HG03558 (cell line): ENCODE data around the gene TSPAN15.
"Not testable (repeated sequence)": the region's sequence is repeated elsewhere in the genome, so short reads cannot be mapped to it uniquely, and the experiment has no call there.

ENCODE experiments used
- ATAC-seq: cut with Tn5 transposase; IDR thresholded peaks from one replicate; pipeline ENCODE4 v1.9.1; 2021; ENCODE audit warnings: moderate number of reproducible peaks; ENCODE audit not compliant: unreplicated experiment; ENCODE audit errors: extremely low read depth

Gene TSPAN15

DNA sequence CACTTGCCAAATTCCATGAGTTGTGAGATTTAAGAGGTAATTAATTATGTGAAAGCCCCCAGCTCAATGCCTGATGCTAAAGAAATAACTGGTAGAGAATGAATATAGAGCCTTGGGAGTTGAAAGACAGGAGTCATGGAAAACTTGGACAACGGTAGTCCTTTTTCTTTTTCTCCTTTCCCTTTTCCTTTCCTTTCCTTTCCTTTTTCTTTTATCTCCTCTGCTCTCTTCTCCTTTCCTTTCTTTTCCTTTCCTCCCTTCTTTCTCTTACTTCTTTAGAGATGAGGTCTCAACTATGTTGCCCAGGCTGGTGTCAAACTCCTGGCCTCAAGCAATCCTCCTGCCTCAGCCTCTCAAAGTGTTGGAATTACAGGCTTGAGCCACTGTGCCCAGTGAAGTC is 7.9 kb upstream of the TSPAN15 start:
- ATAC-seq, result no peak

DNA sequence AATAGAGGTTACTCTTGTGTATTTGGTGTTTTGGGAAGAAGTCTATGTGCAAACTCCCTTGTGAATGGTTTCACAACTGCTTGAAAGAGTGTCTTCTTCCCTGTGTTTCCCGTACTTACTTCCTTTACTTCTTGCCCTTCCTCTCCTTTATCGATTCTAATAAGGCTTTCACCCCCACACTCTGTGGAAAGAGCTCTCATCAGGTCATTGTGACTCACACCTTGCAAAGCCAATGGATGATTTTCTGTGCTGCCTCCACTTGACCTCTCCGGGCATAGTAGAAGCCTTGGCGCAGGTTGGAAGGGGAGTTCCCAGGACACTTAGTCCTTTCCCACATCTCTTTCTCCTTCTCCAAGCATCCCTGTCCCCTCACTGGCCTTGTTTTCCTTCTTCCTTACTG is 6.2 kb upstream of the TSPAN15 start:
- ATAC-seq, result no peak

DNA sequence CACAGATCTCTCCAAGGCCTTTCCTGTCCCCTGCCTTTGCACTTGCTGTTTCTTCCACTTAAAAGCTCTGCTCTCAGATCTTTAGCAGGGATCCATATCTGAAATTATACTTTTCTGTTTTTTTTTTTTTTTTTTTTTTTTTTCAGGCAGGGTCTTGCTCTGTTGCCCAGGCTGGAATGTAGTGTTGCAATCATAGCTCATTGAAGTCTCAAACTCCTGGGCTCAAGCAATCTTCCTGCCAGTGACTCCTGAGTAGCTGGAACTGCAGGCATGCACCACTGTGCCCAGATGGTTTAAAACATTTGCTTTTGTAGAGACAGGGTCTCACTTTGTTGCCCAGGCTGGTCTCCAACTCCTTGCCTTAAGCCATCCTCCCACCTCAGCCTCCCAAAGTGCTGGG is 5.0 kb upstream of the TSPAN15 start:
- no peak for ATAC-seq

DNA sequence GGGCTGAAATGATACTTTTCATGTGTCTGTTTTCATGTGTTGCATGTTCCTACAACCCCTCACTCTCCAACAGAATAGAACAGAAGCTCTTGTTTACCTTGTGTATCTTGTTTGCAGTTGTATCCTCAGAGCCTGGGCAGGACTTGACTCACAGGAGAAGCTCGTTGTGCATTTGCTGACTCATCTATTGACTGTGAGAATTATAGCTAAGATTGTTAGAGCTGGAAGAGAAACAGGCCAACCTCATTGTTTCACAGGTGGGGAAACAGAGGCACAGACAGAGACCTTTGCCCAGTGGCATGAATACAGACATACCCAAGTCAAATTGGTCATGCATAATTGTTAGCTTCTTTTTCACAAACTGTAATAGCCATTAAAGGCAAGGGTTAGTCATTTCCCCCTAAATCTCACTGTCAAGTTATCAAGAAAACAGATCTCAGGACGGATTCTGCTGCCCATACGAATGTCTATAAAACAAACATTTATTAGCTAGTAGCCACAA is 4.6 kb upstream of the TSPAN15 start:
- ATAC-seq, result no peak

DNA sequence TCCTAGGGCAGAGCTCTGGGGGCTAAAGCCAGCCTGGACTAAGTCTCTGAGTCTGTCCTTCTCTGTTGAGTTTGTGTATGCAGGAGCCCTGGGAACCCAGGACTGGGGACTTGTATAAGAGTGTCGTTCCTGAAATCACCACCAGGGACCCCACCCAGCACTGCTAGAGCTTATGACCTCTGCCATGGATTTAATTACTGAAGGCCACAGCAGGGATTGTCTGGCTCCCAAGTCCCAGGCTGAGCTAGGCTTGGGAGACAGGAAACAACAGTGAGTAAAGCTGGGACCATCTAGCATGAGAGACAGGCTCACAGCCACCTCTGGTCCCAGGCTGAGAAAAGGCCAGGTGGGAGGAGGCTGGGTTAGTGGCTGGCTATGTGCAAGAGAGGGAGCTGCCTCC is 1.4 kb upstream of the TSPAN15 start:
- ATAC-seq, result no peak

DNA sequence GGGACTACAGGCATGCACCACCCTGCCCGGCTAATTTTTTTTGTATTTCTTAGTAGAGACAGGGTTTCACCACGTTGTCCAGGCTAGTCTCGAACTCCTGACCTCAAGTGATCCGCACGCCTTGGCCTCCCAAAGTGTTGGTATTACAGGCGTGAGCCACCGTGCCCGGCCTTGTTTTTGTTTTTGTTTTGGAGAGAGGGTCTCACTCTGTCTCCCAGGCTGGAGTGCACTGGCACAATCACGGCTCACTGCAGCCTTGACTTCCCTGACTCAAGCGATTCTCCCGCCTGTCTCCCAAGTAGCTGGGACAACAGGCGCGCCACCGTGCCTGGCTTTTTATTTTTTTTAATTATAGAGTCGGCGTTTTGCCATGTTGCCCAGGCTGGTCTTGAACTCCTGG is 870 bp upstream of the TSPAN15 start:
- ATAC-seq, result not testable (repeated sequence)

DNA sequence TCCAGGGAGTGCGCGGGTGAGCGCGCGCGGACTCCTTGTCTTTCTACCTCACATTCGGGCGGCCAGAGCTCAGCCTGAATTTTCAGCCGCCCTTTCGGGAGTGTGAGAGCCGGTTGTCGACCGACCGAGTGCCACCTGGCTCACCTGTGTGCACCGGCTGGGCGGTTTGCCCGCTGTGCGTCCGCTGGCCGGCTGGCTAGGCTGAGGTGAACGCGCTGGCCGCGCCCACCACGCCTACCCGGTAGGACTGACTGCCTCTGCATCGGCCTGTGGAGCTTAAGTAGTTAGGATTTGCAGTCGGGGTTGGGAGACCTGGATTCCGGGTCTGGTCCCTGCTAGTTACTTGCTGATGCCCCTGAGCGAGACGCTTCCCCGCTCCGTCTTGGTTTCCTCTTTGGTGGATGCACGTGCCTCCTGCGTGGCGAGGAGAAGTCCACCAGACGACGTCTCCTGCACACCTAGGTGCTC is 553 bp downstream of the TSPAN15 start:
- no peak for ATAC-seq

DNA sequence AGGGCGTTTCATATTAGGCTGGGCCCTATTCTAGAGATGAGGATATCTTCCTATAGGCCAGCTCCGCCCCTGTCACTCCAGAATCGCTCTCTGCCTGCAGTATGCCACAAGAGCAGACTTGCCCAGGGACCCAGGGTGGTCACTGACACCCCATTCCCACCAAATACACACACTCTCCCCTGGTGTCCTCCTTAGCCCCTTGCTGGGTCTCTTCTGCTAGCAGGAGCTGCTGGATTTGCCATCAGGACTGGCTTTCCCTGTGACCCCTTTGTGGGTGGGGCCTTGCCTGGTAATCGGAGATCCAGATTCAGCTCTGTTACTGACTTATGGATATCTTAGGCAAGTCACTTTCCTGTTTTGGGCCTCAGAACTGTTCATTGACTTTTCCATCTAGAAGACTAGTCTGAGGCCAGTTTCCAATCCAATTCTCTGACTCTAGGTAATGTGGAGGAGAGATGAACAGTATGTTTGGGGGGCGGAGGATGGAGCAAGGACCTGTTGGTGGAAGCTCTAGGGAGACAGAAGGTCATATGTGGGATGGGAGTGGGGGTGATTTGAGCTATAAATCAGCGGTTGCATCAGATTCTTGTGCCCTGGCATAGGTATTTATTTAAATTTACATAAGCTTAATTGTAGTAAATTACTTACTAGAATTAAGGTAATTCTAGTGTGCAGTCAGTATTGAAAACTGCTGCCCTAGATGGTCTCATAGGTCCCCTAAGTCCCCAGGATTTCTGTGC is 1.6 kb downstream of the TSPAN15 start:
- no peak for ATAC-seq

DNA sequence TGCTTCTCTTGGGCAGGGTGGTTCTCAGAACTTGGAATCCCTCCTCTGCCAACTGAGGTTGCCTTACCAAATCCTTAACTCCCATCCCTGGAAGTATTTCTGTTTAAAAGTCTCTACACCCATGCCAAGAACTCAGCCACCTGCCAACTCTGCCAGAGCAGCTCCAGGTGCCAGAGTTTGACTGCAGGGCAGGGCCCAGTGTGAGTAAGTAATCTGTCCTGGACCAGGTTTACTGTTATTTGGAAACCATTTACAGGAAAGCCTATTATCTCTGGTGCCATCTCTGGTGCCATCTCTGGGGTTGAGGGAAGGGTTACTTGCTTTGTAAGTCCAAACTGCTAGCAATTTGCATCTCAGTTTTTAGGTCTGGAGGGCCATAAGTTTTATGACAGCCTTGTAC is 2.5 kb downstream of the TSPAN15 start:
- ATAC-seq, result no peak

DNA sequence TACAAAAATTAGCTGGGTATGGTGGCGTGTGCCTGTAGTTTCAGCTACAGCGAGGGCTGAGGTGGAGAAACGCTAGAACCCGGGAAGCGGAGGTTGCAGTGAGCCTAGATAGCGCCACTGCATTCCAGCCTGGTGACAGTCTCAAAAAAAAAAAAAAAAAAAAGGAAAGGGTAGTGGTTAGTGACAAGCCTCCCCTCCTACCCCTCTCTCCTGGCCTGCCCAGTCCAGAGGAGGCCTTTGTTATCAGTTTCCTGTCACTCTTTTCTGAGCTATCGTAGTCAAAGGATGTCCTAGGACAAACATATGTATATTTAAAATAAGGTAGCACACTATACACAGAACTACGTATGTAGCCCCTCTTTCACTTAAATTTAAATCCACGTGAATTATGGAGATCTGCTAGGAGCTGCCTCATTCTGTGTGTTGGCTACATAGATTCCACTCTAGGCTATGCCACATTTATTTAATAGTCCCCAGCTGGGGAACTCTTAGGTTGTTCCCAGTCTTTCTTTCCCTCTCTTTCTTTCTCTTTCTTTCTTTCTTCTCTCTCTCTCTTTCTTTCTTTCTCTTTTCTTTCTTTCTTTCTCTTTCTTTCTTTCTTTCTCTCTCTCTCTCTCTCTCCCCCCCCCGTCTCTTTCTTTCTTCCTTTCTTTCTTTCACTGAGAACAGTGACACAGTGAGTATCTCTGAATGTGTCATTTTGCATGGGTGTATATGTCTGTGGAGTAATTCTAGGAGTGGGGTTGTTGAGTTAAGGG is 3.9 kb downstream of the TSPAN15 start:
- ATAC-seq, result no peak

DNA sequence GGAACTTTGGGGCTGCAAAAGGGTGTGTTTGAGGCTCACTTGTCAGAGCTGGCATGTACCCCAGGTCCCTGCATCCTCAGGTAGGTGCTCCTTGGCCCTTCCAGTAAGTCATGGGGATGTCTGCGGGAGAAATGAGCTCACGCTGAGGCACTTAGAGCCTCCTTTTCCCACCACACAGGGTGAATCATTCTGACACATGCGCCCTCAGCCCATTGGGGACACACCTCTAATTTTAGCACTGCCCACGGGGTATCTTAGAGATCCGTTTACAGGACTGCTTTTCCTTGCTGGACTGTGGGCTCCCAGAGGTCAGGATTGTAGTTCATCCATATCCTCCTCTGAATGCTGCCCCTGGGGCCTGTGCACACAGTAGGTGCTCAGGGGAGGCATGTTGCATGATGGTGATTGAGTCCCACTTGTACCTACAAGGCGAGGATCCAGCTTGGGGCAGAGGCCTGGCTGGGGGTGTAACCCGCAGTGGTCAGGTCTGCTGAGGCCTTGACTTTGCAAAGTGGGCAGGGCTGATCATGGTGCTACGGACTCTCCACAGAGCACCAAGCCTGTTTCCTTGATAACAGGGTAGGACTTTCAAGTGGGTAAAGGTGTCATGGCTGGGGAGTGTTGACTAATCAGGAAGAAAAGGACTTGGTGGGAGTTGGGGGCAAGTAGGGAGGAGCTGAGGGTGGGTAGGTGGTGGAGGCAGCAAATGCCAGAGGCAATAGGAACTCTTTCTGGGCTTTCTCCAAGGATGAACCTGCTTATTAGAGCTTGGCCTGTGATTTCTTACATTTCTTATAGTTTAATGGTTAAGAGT is 5.8 kb downstream of the TSPAN15 start:
- ATAC-seq, result no peak

DNA sequence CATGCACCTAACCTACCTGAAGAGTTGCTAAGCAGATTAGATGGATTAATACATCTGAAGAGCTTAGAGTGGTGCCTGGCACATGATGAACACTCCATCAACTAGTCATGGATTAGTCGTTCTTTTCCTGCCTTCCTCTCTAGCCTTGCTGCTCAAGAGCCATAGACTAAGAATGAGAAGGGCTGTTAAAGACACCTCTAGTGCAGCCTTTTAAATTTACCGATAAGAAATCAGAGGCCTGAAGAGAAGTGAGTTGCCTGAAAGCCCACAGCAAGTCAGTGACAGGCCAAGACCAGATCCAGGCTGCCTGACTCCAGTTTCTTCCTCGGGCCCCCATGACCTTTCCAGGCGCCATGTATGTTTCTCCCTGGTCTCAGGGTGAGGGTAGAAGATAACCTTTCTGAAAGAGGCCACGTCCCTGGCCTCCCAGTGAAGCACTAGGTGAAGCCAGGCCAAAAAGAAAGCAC is 6.5 kb downstream of the TSPAN15 start:
- no peak for ATAC-seq

DNA sequence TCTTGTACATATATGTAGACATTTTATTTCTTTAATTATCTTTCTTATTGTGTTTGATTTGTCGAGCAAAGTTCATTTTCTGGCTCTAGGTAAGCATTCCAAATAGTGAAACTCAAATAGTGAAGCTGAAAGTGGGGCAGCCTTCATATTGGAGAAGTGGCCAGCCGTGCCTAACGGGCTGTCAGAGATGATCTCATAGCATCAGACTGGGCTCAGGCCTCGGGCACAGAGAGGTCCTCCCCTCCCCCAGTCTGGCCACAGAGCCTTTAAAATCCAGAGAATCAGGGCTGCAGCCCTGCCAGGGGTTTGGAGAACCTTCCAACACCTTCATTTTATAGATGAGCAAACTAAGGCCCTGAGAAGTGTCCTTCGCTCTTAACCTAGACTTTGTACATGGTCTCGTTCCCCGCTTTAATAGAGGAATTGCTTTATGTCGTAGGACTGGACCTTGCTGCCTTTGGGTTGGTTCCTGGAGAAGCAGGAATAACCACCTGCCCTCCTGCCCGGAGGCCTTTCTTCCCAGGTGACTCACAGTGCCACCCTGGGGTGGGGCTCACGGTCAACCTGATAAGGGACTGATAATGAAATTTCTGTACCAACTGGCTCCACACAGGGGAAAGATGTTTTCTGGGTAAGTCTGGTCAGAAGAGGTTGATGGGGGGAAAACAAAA is 7.3 kb downstream of the TSPAN15 start:
- no peak for ATAC-seq

DNA sequence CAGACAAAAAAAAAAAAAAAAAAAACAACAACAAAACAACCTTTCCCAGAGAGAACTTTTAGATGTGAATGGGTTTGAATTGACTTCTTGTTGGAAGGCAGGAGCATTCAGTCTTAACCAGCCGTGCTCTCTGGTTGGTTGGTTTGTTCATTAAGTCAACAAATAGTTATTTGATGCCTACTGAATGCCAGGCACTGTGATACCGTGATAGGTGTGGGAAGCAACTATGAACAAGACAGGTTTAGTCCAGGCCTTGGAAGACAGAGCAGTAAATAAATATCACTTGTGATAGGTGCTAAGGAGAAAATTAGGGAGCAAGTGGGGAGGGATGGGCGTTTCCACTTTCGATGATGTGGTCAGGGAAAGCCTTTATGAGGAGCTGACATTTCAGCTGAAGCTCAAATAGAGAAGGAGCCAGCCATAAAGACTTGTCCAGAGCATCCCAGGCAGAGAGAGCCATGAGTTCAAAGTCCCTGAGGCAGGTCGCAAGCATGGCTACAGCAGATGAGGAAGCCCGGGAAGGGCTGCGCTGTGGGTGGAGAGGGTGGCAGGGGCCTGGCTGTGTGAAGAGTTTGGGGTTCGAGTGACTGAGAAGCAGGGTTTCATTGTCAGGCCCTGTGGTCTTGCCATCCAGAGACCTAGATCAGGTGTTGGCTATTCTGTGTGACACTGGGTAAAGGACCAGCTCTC is 8.0 kb downstream of the TSPAN15 start:
- no peak for ATAC-seq

DNA sequence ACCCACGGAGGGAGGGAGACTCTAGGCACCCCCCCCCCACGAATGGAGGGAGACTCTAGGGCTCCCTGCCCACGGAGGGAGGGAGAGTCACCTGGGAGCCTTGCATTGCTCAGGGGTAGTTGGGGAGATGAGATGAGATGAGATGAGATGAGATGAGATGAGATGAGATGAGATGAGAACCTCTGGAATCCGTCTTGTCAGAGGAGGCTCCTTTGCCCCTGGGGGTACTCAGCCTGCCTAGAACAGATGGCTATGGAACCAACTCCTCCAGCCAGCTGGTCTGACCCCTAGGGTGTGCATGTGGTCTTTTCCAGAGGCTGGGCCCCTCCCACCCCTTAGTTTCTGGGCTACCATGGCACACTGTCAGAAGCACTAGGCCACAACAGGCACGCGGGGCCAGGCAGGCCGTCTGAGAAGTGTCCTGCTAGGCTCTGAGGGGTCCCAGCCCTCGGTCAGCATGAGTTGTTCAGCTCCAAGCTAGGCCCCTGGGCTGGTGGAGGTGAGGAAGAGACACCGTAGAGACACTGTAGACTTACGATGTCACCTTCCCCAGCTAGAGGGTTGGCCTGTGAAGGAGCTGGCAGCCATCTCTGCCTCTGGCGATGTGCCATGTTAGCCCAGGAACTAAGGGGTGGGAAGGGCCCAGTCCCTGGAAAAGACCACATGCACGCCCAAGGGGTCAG is 8.8 kb downstream of the TSPAN15 start:
- no peak for ATAC-seq

DNA sequence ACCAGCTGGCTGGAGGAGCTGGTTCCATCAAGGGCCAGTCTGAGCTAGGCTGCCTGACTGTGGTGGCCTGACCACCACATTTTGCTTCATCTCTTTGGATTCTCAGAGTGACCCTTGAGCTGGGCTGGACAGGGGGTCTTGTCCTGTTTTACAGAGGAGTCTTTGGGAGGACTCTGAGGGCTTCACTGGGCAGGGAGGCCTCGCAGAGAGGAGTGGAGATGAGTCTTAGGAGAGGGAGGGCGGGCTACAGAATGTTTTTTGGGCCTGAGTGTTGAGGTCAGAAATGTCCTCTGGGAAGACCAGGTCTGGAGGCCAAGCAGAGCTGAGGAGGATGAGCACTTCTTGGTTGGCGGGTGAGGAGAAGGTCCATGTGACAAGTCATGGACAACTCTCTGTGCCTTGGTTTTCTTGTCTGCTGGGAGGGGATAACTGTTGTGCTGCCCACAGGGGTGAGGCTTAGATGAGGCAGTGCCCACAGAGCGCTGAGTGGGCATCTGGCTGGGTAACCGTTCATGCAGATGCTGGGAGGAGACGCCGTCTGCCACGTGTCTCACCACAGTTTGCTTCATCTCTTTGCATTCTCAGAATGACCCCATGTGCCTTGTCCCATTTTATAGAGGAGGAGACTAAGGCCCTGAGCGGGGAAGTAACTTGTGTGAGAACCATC is 9.4 kb downstream of the TSPAN15 start:
- no peak for ATAC-seq

DNA sequence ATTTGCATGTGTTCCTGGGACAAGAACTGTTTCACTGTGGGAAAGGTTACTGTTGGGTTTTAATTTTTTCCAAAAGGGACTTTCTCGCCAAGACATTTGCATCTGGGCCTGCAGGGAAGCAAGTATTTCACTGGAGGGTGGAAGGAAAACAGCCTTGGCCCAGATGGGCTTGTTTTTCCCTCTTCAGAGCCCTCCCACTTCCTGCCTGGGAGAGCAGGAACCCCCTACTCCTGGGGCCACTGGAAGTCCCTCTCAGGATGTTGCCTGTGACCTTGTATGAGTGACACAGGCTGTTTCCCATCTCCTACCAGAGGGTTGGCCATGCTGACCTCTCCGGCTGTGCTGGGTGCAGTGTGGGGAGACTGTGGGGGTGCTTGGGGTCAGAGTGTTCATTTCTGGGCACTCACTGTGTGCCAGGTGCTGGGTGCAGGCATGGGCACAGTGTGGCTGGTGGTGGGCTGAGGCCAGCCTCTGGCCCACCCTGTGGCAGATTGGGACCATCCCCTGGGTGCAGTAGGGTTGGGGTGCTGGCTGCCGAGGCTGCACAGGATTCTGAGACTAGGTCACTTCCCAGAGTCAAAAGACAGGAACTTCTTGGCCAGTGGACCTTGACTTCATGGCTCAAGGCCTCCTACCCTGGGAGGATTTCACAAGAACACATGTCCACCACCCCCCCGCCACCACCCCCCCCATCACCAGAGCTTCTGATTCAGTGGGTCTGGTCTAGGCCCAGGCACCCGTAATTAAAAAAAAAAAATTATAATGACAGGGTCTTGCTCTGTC is 10.2 kb downstream of the TSPAN15 start:
- no peak for ATAC-seq

DNA sequence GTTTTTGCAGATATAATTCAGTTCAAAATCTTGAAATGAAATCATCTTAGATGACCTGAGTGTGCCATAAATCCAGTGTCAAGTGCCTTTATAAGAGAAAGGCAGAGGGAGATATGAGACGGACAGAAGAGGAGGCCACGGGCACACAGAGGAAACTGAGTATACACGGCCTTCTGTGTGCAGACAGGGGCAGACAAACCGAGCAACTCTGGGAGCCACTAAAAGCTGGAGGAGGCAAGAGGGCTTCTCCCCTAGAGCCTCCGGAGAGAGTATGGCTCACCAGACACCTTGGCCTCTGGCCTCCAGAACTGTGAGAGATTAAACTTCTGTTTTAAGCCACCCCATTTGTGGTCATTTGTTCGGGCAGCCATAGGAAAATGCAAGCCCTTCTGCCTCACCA is 12.6 kb downstream of the TSPAN15 start:
- ATAC-seq, result no peak
